HL-60 (cell line): ENCODE data around the gene APC2.

Experiments
- GABPA ChIP-seq: IDR thresholded peaks from 2 replicates; pipeline ENCODE4 v1.6.1; 2012; ENCODE audit warnings: low read depth
- POLR2AphosphoS5 ChIP-seq: IDR thresholded peaks from 2 replicates; pipeline ENCODE4 v1.6.1; 2012; ENCODE audit warnings: low read depth
- TF ChIP-seq, protein P1 (sequence below): IDR thresholded peaks from one replicate; pipeline ENCODE4 v1.5.1; 2011; ENCODE audit warnings: low read length, control low read depth, inconsistent platforms; ENCODE audit not compliant: insufficient read depth

DNA sequence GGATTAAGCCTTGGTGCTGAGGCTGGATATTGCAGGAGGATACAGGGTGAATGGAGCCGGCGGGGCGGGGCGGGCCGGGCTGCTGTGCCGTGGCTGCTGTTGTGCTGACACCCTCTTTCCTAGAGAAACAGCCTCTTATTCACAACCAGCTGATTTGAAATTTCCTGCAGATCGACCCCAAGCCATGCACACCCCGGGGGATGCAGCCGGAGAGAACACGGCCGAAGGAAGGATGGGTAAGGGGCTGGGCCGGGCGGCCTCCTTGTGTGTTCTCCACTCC is 31.5 kb upstream of the APC2 start:
- TF ChIP-seq, protein P1, sequence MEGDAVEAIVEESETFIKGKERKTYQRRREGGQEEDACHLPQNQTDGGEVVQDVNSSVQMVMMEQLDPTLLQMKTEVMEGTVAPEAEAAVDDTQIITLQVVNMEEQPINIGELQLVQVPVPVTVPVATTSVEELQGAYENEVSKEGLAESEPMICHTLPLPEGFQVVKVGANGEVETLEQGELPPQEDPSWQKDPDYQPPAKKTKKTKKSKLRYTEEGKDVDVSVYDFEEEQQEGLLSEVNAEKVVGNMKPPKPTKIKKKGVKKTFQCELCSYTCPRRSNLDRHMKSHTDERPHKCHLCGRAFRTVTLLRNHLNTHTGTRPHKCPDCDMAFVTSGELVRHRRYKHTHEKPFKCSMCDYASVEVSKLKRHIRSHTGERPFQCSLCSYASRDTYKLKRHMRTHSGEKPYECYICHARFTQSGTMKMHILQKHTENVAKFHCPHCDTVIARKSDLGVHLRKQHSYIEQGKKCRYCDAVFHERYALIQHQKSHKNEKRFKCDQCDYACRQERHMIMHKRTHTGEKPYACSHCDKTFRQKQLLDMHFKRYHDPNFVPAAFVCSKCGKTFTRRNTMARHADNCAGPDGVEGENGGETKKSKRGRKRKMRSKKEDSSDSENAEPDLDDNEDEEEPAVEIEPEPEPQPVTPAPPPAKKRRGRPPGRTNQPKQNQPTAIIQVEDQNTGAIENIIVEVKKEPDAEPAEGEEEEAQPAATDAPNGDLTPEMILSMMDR: no peak
- TF ChIP-seq POLR2AphosphoS5 (no peak), GABPA (no peak)
